GM23338 (cell line): ENCODE data around the gene PLCXD3. TPM values are rescaled to one million over a fixed set of nuclear protein-coding genes. Genes with fewer than 3 reads are reported as not detected.

Source experiments
- ATAC-seq: fragments of 200-7000 bp; cut with Tn5 transposase; 3 replicates; pipeline ENCODE4 v1.9.1; 2020
- DNase-seq: peaks from one replicate; pipeline ENCODE4 v3.0.0-alpha.2; 2015; ENCODE audit warnings: low spot score
- H2AFZ ChIP-seq: fragments of 200-600 bp; sonication (generic); 2 replicates; pipeline ENCODE4 v1.8.0; 2016; ENCODE audit warnings: antibody characterized with exemption, mild to moderate bottlenecking, moderate library complexity
- H3F3A ChIP-seq: fragments of 200-600 bp; sonication (generic); replicated peaks from 2 replicates; pipeline ENCODE4 v1.8.0; 2017; ENCODE audit warnings: antibody characterized with exemption, mixed run types, low read depth
- H3K27ac ChIP-seq: fragments of 200-600 bp; sonication (generic); 2 replicates; pipeline ENCODE4 v1.6.1; 2016; ENCODE audit warnings: low read depth
- H3K27me3 ChIP-seq: fragments of 200-600 bp; sonication (generic); 2 replicates; pipeline ENCODE4 v1.8.0; 2016; ENCODE audit warnings: mild to moderate bottlenecking, mixed run types, moderate library complexity; ENCODE audit not compliant: insufficient read depth
- H3K36me3 ChIP-seq: fragments of 200-600 bp; sonication (generic); 2 replicates; pipeline ENCODE4 v1.8.0; 2016; ENCODE audit warnings: mild to moderate bottlenecking; ENCODE audit not compliant: insufficient read depth
- H3K4me1 ChIP-seq: fragments of 200-600 bp; sonication (generic); 2 replicates; pipeline ENCODE4 v1.8.0; 2016; ENCODE audit warnings: mild to moderate bottlenecking, moderate library complexity; ENCODE audit not compliant: insufficient read depth
- H3K4me2 ChIP-seq: fragments of 200-600 bp; sonication (generic); 2 replicates; pipeline ENCODE4 v1.7.1; 2017; ENCODE audit warnings: mixed run types
- H3K4me3 ChIP-seq: fragments of 200-600 bp; sonication (generic); 2 replicates; pipeline ENCODE4 v1.6.1; 2016; ENCODE audit warnings: mixed run types
- H3K79me2 ChIP-seq: fragments of 200-600 bp; sonication (generic); replicated peaks from 2 replicates; pipeline ENCODE4 v1.8.0; 2017; ENCODE audit warnings: mild to moderate bottlenecking; ENCODE audit not compliant: insufficient read depth
- H3K9me2 ChIP-seq: fragments of 200-600 bp; sonication (generic); 2 replicates; pipeline ENCODE4 v1.8.0; 2017; ENCODE audit not compliant: insufficient read depth
- H4K20me1 ChIP-seq: fragments of 200-600 bp; sonication (generic); replicated peaks from 2 replicates; pipeline ENCODE4 v1.8.0; 2017; ENCODE audit warnings: mild to moderate bottlenecking; ENCODE audit not compliant: insufficient read depth
- H3K27ac Mint-ChIP-seq: 2 replicates; pipeline ENCODE4 v1.8.0; 2020; ENCODE audit warnings: inconsistent platforms, mild to moderate bottlenecking, moderate library complexity, mixed read lengths
- H3K27me3 Mint-ChIP-seq: 3 replicates; pipeline ENCODE4 v1.8.0; 2022; ENCODE audit warnings: low read depth, mild to moderate bottlenecking, moderate library complexity, mixed read lengths, inconsistent platforms; ENCODE audit not compliant: insufficient read depth, poor library complexity
- H3K36me3 Mint-ChIP-seq: 3 replicates; pipeline ENCODE4 v1.8.0; 2021; ENCODE audit warnings: low read depth, mild to moderate bottlenecking, inconsistent platforms, moderate library complexity, mixed read lengths
- H3K4me1 Mint-ChIP-seq: 3 replicates; pipeline ENCODE4 v1.8.0; 2020; ENCODE audit warnings: mild to moderate bottlenecking, inconsistent platforms, mixed read lengths
- H3K4me3 Mint-ChIP-seq: 3 replicates; pipeline ENCODE4 v1.8.0; 2021; ENCODE audit warnings: moderate library complexity, mild to moderate bottlenecking, inconsistent platforms, mixed read lengths
- H3K9me3 Mint-ChIP-seq: 3 replicates; pipeline ENCODE4 v1.8.0; 2020; ENCODE audit warnings: moderate library complexity, mild to moderate bottlenecking, inconsistent platforms, mixed read lengths
- ETS1 ChIP-seq: IDR thresholded peaks from 2 replicates; pipeline ENCODE4 v1.6.1; 2016; ENCODE audit warnings: antibody characterized with exemption
- EZH2 ChIP-seq: fragments of 200-600 bp; sonication (generic); IDR thresholded peaks from one replicate; pipeline ENCODE4 v1.8.0; 2017; ENCODE audit warnings: antibody characterized with exemption, mild to moderate bottlenecking, low read depth; ENCODE audit not compliant: unreplicated experiment
- JUNB ChIP-seq: IDR thresholded peaks from one replicate; pipeline ENCODE4 v1.6.1; 2016; ENCODE audit warnings: antibody characterized with exemption; ENCODE audit not compliant: unreplicated experiment
- NANOG ChIP-seq: IDR thresholded peaks from 2 replicates; pipeline ENCODE4 v1.6.1; 2016; ENCODE audit warnings: antibody characterized with exemption, borderline replicate concordance
- REST ChIP-seq: IDR thresholded peaks from one replicate; pipeline ENCODE4 v1.6.1; 2018; ENCODE audit warnings: antibody characterized with exemption; ENCODE audit not compliant: unreplicated experiment
- STAT1 ChIP-seq: IDR thresholded peaks from one replicate; pipeline ENCODE4 v1.6.1; 2016; ENCODE audit warnings: antibody characterized with exemption; ENCODE audit not compliant: unreplicated experiment
- ZNF114 ChIP-seq: fragments of 250-450 bp; sonication (Bioruptor Pico); IDR thresholded peaks from 2 replicates; pipeline ENCODE4 v1.5.0; 2020; ENCODE audit warnings: mild to moderate bottlenecking, moderate library complexity
- ZNF331 ChIP-seq: fragments of 250-450 bp; sonication (Bioruptor Pico); IDR thresholded peaks from 2 replicates; pipeline ENCODE4 v1.5.0; 2020; ENCODE audit warnings: low read depth, mild to moderate bottlenecking, moderate library complexity
- ZNF462 ChIP-seq: fragments of 250-450 bp; sonication (Bioruptor Pico); IDR thresholded peaks from 2 replicates; pipeline ENCODE4 v1.5.0; 2020; ENCODE audit warnings: mild to moderate bottlenecking, moderate library complexity
- polyA plus RNA-seq: library from polyadenylated mRNA; unstranded; fragments of >200 nt; fragmentation: Nextera tagmentation; extraction: Ambion mirVana; gene quantifications from 2 replicates; pipeline ENCODE4 v1.2.1, GENCODE V29; 2016
- total RNA-seq: library from RNA; depleted of rRNA; stranded (reverse); fragments of >200 nt; shearing (Covaris generic); gene quantifications from 2 replicates; pipeline ENCODE4 v1.2.3, GENCODE V29; 2014

PLCXD3 gene
- total and polyA plus RNA-seq, 2 experiments from 2014 or later: 0.03 TPM

- Mint-ChIP-seq H3K4me3 (peak overlapping the region; percentile 78), H3K9me3 (no peaks in the 10 kb centered on the region), H3K27ac (no peak overlapping the region), H3K4me1 (peaks cover 20% of the 10 kb centered on the region), H3K27me3 (peaks cover 30% of the 10 kb centered on the region), H3K36me3 (no peaks in the 10 kb centered on the region)
- peak overlapping the region; percentile 77 for H3K4me3 ChIP-seq
- H3K79me2 ChIP-seq: no peaks in the 10 kb centered on the region
- DNase-seq (peak; percentile 41), ATAC-seq (peak; percentile 21)
- H3K4me1 ChIP-seq: peaks cover 17% of the 10 kb centered on the region; the same call in 1 of the 2 replicates
- H3F3A ChIP-seq: no peaks in the 10 kb centered on the region
- no peak for TF ChIP-seq NANOG
- no peak for TF ChIP-seq ZNF462 (CRISPR knock-in tag)
- no peak for TF ChIP-seq STAT1
- no peak for TF ChIP-seq REST
- TF ChIP-seq JUNB: no peak
- peak; percentile 56 for TF ChIP-seq EZH2
- TF ChIP-seq ETS1: no peak
- no peak for TF ChIP-seq ZNF331
- TF ChIP-seq ZNF114 (CRISPR knock-in tag): no peak
- H3K36me3 ChIP-seq: no peaks in the 10 kb centered on the region
- H3K27me3 ChIP-seq: peaks cover 43% of the 10 kb centered on the region
- H3K4me2 ChIP-seq: peak overlapping the region; percentile 96
- no peaks in the 10 kb centered on the region for H3K9me2 ChIP-seq
- peak overlapping the region; percentile 97 for H2AFZ ChIP-seq
- H3K27ac ChIP-seq: no peak overlapping the region
- H4K20me1 ChIP-seq: 0 out of 2 replicates have a peak, but pooled peaks cover 4% of the 10 kb centered on the region
Observed at GRCh38 chr5:41509399-41510175, 814 bp downstream of the PLCXD3 start.
